H1 (cell line): Measurements from ENCODE around the gene MAPK8IP3. TPM values are rescaled to one million over a fixed set of nuclear protein-coding genes. Genes with fewer than 3 reads are reported as not detected.

Experiments used
- CTCF ChIA-PET: fragments of 300-600 bp; sonication (Branson Sonifier 250); formaldehyde crosslinking; loops from one replicate; lab custom pipeline; 2021; ENCODE audit not compliant: partially characterized antibody; lab: Charles Lee
- POLR2A ChIA-PET: fragments of 300-600 bp; sonication (Branson Sonifier 250); formaldehyde crosslinking; loops from one replicate; lab custom pipeline; 2021; ENCODE audit warnings: inconsistent platforms; ENCODE audit not compliant: partially characterized antibody; lab: Charles Lee
- DNase-seq, 2 experiments: peaks; one replicate each; pipeline versions ENCODE4 v3.0.0 to v3.0.0-alpha.2; 2010 to 2022; ENCODE audit warnings: low spot score in 2 of 2, low read depth in 1 of 2, mixed read lengths in 1 of 2
- FAIRE-seq: peaks from 2 replicates; lab custom pipeline; 2011; peaks lifted over from hg19 to GRCh38; lab: Jason Lieb, UNC
- H2AFZ ChIP-seq: 2 replicates; pipeline ENCODE4 v1.8.1; 2012; ENCODE audit warnings: low read length, inconsistent platforms
- H2AK5ac ChIP-seq: 2 replicates; pipeline ENCODE4 v1.6.1; 2013; ENCODE audit warnings: low read depth, low read length
- H2BK120ac ChIP-seq: replicated peaks from 2 replicates; pipeline ENCODE3; 2013; ENCODE audit warnings: low read depth, low read length, inconsistent platforms
- H2BK12ac ChIP-seq: 2 replicates; pipeline ENCODE4 v1.6.1; 2013; ENCODE audit warnings: low read depth, low read length
- H2BK15ac ChIP-seq: 2 replicates; pipeline ENCODE4 v1.6.1; 2013; ENCODE audit warnings: low read length
- H2BK20ac ChIP-seq: 2 replicates; pipeline ENCODE4 v1.6.1; 2013; ENCODE audit warnings: low read length
- H2BK5ac ChIP-seq: 2 replicates; pipeline ENCODE4 v1.6.1; 2013; ENCODE audit warnings: low read depth, low read length
- H3K14ac ChIP-seq: 2 replicates; pipeline ENCODE4 v1.6.1; 2013; ENCODE audit warnings: inconsistent platforms; ENCODE audit not compliant: insufficient read length
- H3K18ac ChIP-seq: 2 replicates; pipeline ENCODE4 v1.6.1; 2013; ENCODE audit warnings: low read length; ENCODE audit errors: extremely low read depth
- H3K23ac ChIP-seq: 2 replicates; pipeline ENCODE4 v1.6.1; 2013; ENCODE audit warnings: inconsistent platforms; ENCODE audit not compliant: insufficient read length
- H3K23me2 ChIP-seq: 2 replicates; pipeline ENCODE4 v1.6.1; 2013; ENCODE audit warnings: low read depth, low read length
- H3K27ac ChIP-seq: 2 replicates; pipeline ENCODE4 v1.6.1; 2011; ENCODE audit warnings: low read depth, low read length, inconsistent platforms
- H3K27me3 ChIP-seq, 4 experiments: replicated peaks in 1 of 4; 1 replicate in 1 of 4; 2 replicates in 3 of 4; pipeline versions ENCODE4 v1.6.1 to v1.8.1; 2011 to 2013; ENCODE audit warnings: low read length in 3 of 4, mild to moderate bottlenecking in 3 of 4, inconsistent platforms in 2 of 4, mixed read lengths in 2 of 4, moderate library complexity in 1 of 4; ENCODE audit not compliant: control insufficient read depth in 3 of 4, insufficient read depth in 3 of 4; ENCODE audit errors: extremely low read depth in 1 of 4
- H3K36me3 ChIP-seq, 4 experiments: 2 replicates each; pipeline versions ENCODE4 v1.6.1 to v1.8.1; 2011 to 2013; ENCODE audit warnings: mild to moderate bottlenecking in 4 of 4, low read length in 3 of 4, moderate library complexity in 2 of 4, control low read depth in 1 of 4, inconsistent platforms in 1 of 4; ENCODE audit not compliant: insufficient read depth in 4 of 4, control insufficient read depth in 2 of 4
- H3K4ac ChIP-seq: replicated peaks from 2 replicates; pipeline ENCODE3; 2013; ENCODE audit warnings: low read length, low read depth, mixed read lengths, inconsistent platforms; ENCODE audit not compliant: insufficient read length
- H3K4me1 ChIP-seq, 4 experiments: replicated peaks in 1 of 4; 1 replicate in 1 of 4; 2 replicates in 3 of 4; pipeline versions ENCODE4 v1.6.1 to v1.8.1; 2011 to 2013; ENCODE audit warnings: low read length in 3 of 4, inconsistent platforms in 2 of 4, mixed read lengths in 1 of 4; ENCODE audit not compliant: insufficient read depth in 4 of 4, control insufficient read depth in 3 of 4
- H3K4me2 ChIP-seq, 2 experiments: 2 replicates each; pipeline versions ENCODE4 v1.6.1 to v1.8.1; 2011 to 2013; ENCODE audit warnings: low read depth in 2 of 2, low read length in 2 of 2, control low read depth in 1 of 2, inconsistent platforms in 1 of 2, mild to moderate bottlenecking in 1 of 2; ENCODE audit not compliant: insufficient read depth in 1 of 2
- H3K4me3 ChIP-seq, 4 experiments: fragments of 200-600, 300-600 bp in 1 of 4; sonication (generic), shearing (Covaris generic), sonication (Bioruptor Twin) in 1 of 4; 2 replicates each; pipeline versions ENCODE4 v1.5.1 to v1.8.1; 2011 to 2016; ENCODE audit warnings: low read length in 4 of 4, low read depth in 3 of 4, control low read depth in 2 of 4, inconsistent platforms in 2 of 4, mild to moderate bottlenecking in 2 of 4, mixed read lengths in 1 of 4, moderate library complexity in 1 of 4; ENCODE audit not compliant: insufficient read depth in 2 of 4; ENCODE audit errors: extremely low read depth in 1 of 4
- H3K56ac ChIP-seq: replicated peaks from 2 replicates; pipeline ENCODE3; 2013; ENCODE audit warnings: low read depth, mild to moderate bottlenecking, mixed read lengths, low read length, inconsistent platforms; ENCODE audit not compliant: insufficient read length
- H3K79me1 ChIP-seq: 2 replicates; pipeline ENCODE4 v1.6.1; 2013; ENCODE audit warnings: low read depth, low read length, control low read depth
- H3K79me2 ChIP-seq, 2 experiments: 2 replicates each; pipeline versions ENCODE4 v1.6.1 to v1.8.1; 2012 to 2013; ENCODE audit warnings: low read length in 2 of 2, mild to moderate bottlenecking in 2 of 2, inconsistent platforms in 1 of 2; ENCODE audit not compliant: insufficient read depth in 2 of 2, control insufficient read depth in 1 of 2
- H3K9ac ChIP-seq, 4 experiments: replicated peaks in 1 of 4; 1 replicate in 1 of 4; 2 replicates in 3 of 4; pipeline versions ENCODE4 v1.6.1 to v1.8.1; 2011 to 2013; ENCODE audit warnings: low read depth in 3 of 4, low read length in 3 of 4, control low read depth in 2 of 4, mild to moderate bottlenecking in 2 of 4, moderate library complexity in 2 of 4, inconsistent platforms in 1 of 4; ENCODE audit errors: extremely low read depth in 1 of 4
- H3K9me3 ChIP-seq, 2 experiments: 2 replicates each; pipeline versions ENCODE4 v1.6.1 to v1.8.1; 2012 to 2013; ENCODE audit warnings: mild to moderate bottlenecking in 2 of 2, moderate library complexity in 2 of 2, control low read depth in 1 of 2, inconsistent platforms in 1 of 2, low read depth in 1 of 2, low read length in 1 of 2, mixed read lengths in 1 of 2; ENCODE audit not compliant: insufficient read depth in 2 of 2
- H4K20me1 ChIP-seq, 2 experiments: replicated peaks in 1 of 2; 2 replicates each; pipeline versions ENCODE3 to v1.8.1; 2011 to 2013; ENCODE audit warnings: inconsistent platforms in 2 of 2, low read length in 2 of 2, mild to moderate bottlenecking in 1 of 2; ENCODE audit not compliant: insufficient read depth in 2 of 2, control insufficient read depth in 1 of 2
- H4K5ac ChIP-seq: 2 replicates; pipeline ENCODE4 v1.6.1; 2013; ENCODE audit warnings: low read length, low read depth, mixed read lengths, inconsistent platforms; ENCODE audit not compliant: insufficient read length
- H4K8ac ChIP-seq: 2 replicates; pipeline ENCODE4 v1.8.0; 2013; ENCODE audit warnings: mild to moderate bottlenecking, moderate library complexity, low read length, inconsistent platforms; ENCODE audit not compliant: insufficient read depth; ENCODE audit errors: extremely low read depth
- H4K91ac ChIP-seq: replicated peaks from 2 replicates; pipeline ENCODE3; 2013; ENCODE audit warnings: low read length, mixed read lengths, inconsistent platforms; ENCODE audit not compliant: insufficient read length
- ATF2 ChIP-seq: IDR thresholded peaks from 2 replicates; pipeline ENCODE4 v1.6.1; 2012; ENCODE audit warnings: low read length, inconsistent platforms
- BCL11A ChIP-seq, 2 experiments: IDR thresholded peaks; one replicate each; pipeline ENCODE4 v1.6.1; 2011; ENCODE audit warnings: low read depth in 2 of 2, low read length in 2 of 2, mild to moderate bottlenecking in 2 of 2
- CBX8 ChIP-seq: fragments of 300-800, 300-1000 bp; sonication (generic); IDR thresholded peaks from 2 replicates; pipeline ENCODE4 v1.7.1; 2016; ENCODE audit warnings: low read depth, low read length, borderline replicate concordance
- CHD2 ChIP-seq: IDR thresholded peaks from 2 replicates; pipeline ENCODE4 v1.6.1; 2012; ENCODE audit warnings: low read length, improper control_type of control experiment
- GABPA ChIP-seq: IDR thresholded peaks from 2 replicates; pipeline ENCODE4 v1.6.1; 2011; ENCODE audit warnings: mild to moderate bottlenecking, low read length, moderate library complexity, borderline replicate concordance; ENCODE audit not compliant: insufficient read depth
- KDM4A ChIP-seq: IDR thresholded peaks from one replicate; pipeline ENCODE4 v1.7.1; 2012; ENCODE audit warnings: low read depth, mild to moderate bottlenecking, moderate library complexity, low read length, inconsistent platforms; ENCODE audit not compliant: severe bottlenecking
- MAFK ChIP-seq: IDR thresholded peaks from 2 replicates; pipeline ENCODE4 v1.6.1; 2012; ENCODE audit warnings: low read depth, mild to moderate bottlenecking, improper control_type of control experiment, low read length
- NRF1 ChIP-seq: IDR thresholded peaks from 2 replicates; pipeline ENCODE4 v1.6.1; 2011; ENCODE audit warnings: mild to moderate bottlenecking, low read depth, low read length, improper control_type of control experiment
- SRF ChIP-seq: IDR thresholded peaks from 2 replicates; pipeline ENCODE4 v1.6.1; 2011; ENCODE audit warnings: mild to moderate bottlenecking, low read depth, low read length, moderate library complexity
- TEAD4 ChIP-seq: IDR thresholded peaks from 2 replicates; pipeline ENCODE4 v1.6.1; 2012; ENCODE audit warnings: low read depth, low read length, inconsistent platforms, mixed read lengths
- WGBS, 2 experiments: shearing (Covaris generic) in 1 of 2; methylation state at CpG; one replicate each; pipeline versions ENCODE4 v1.1.6 to v1.1.7; 2013 to 2015; ENCODE audit warnings: low lambda C conversion rate in 2 of 2, mixed read lengths in 2 of 2, inconsistent platforms in 1 of 2, low coverage in 1 of 2, missing lambda C conversion rate in 1 of 2; ENCODE audit not compliant: insufficient replicate concordance in 2 of 2, insufficient coverage in 1 of 2, insufficient read length in 1 of 2; ENCODE audit errors: extremely low coverage in 1 of 2, missing lambda C conversion rate in 1 of 2; 5-methylcytosine and 5-hydroxymethylcytosine counted together
- polyA plus RNA-seq, 7 experiments: library from polyadenylated mRNA; depleted of rRNA in 3 of 7; stranded (reverse) in 5 of 7; unstranded in 2 of 7; fragments of >200 nt in 5 of 7; fragments of 200-250 nt in 2 of 7; gene quantifications; 1 replicate in 5 of 7; 2 replicates in 1 of 7; 4 replicates in 1 of 7; pipeline versions ENCODE4 v1.2.1 to v1.2.3, GENCODE V29; 2011 to 2013; ENCODE audit warnings: missing spikeins in 2 of 7, mixed read lengths in 2 of 7
- total RNA-seq: library from RNA; stranded (reverse); fragmentation: NEBNext Ultra II Directional; extraction: Animal tissue kit (Norgen Biotek cat#: 25700); gene quantifications from 2 replicates; pipeline ENCODE4 v1.2.1, GENCODE V29; 2021

Gene MAPK8IP3
- total and polyA plus RNA-seq, 2 of the 8 experiments (the other 6 are each of a cell fraction or from before 2014, with no cell fraction given): 16.9 to 43.4 TPM

GRCh38 chr16:1724491-1724890 lies 18.5 kb downstream of the MAPK8IP3 start:
- POLR2A ChIA-PET: interaction anchor here (0.6 to 2.0 kb wide), 5 partner anchors 8 to 48 kb away, joined by 3 to 7 read pairs (median 4); partner anchors contain the start of genes EME2 and MRPS34
- 89% methylated on average over 12 of the region's 12 CpGs; no CpG with 5 or more reads in 1 of the 2 experiments for WGBS, 2 experiments
- peaks cover 7% of the 10 kb centered on the region for H3K79me1 ChIP-seq

More at GRCh38 chr16:1724491-1724890, 18.5 kb downstream of the MAPK8IP3 start:
- Histone ChIP-seq H3K4ac (no peak overlapping the region), H4K5ac (no peak overlapping the region), H3K14ac (no peak overlapping the region), H2AK5ac (no peak overlapping the region), H2BK120ac (no peak overlapping the region), H3K79me2 (no peaks in the 10 kb centered on the region; a peak in 2 of 4 replicates), H3K9me3 (no peaks in the 10 kb centered on the region), H3K9ac (no peak overlapping the region; a peak in 1 of 7 replicates), H3K4me3 (no peak overlapping the region), H3K36me3 (peaks cover 0 to 4% (median 1%) of the 10 kb centered on the region in 4 experiments; a peak in 4 of 8 replicates), H4K8ac (no peak overlapping the region), H3K56ac (no peak overlapping the region), H3K27ac (no peak overlapping the region), H3K18ac (no peak overlapping the region), H3K23me2 (no peaks in the 10 kb centered on the region), H3K23ac (no peak overlapping the region), H2BK5ac (no peak overlapping the region), H3K27me3 (no peaks in the 10 kb centered on the region), H3K4me2 (no peak overlapping the region), H2AFZ (no peak overlapping the region), H2BK12ac (no peak overlapping the region), H3K4me1 (0 out of 7 replicates have a peak, but pooled peaks cover 0 to 2% (median 0%) of the 10 kb centered on the region in 4 experiments), H4K20me1 (peaks cover 0 to 16% of the 10 kb centered on the region in 2 experiments), H2BK20ac (no peak overlapping the region), H4K91ac (no peak overlapping the region), H2BK15ac (no peak overlapping the region)
- TF ChIP-seq CHD2: no peak
- no peak for TF ChIP-seq MAFK
- no peak for TF ChIP-seq NRF1
- no peak for TF ChIP-seq GABPA
- TF ChIP-seq TEAD4: no peak
- TF ChIP-seq SRF: no peak
- TF ChIP-seq KDM4A: no peak
- no peak for TF ChIP-seq CBX8
- TF ChIP-seq ATF2: no peak
- no peak for TF ChIP-seq BCL11A (IDR thresholded peaks at IDR 0.05; ENCODE audit: low read depth in 2 of 2, low read length in 2 of 2)
- DNase-seq (no peak), FAIRE-seq (no peak)
- CTCF ChIA-PET: interaction anchor here (0.8 to 2.8 kb wide), 8 partner anchors 34 to 398 kb away, joined by 3 to 21 read pairs (median 4); partner anchors contain the start of gene JPT2
